Ishikawa (cell line): ENCODE data around the gene CNTNAP2.

Experiments
- CEBPB ChIP-seq: IDR thresholded peaks from 2 replicates; pipeline ENCODE4 v1.6.1; 2012
- CREB1 ChIP-seq: IDR thresholded peaks from 2 replicates; pipeline ENCODE4 v1.6.1; 2012; ENCODE audit warnings: low read depth
- EGR1 ChIP-seq: IDR thresholded peaks from 2 replicates; pipeline ENCODE4 v1.6.1; 2012
- EP300 ChIP-seq: IDR thresholded peaks from 2 replicates; pipeline ENCODE4 v1.6.1; 2012; ENCODE audit warnings: borderline replicate concordance
- FOXM1 ChIP-seq: IDR thresholded peaks from 2 replicates; pipeline ENCODE4 v1.6.1; 2012; ENCODE audit warnings: low read depth, borderline replicate concordance
- MAX ChIP-seq: IDR thresholded peaks from 2 replicates; pipeline ENCODE4 v1.6.1; 2012
- NFIC ChIP-seq: IDR thresholded peaks from 2 replicates; pipeline ENCODE4 v1.6.1; 2012
- RAD21 ChIP-seq: IDR thresholded peaks from 2 replicates; pipeline ENCODE4 v1.6.1; 2012; ENCODE audit warnings: low read depth
- REST ChIP-seq: IDR thresholded peaks from 2 replicates; pipeline ENCODE4 v1.6.1; 2012; ENCODE audit warnings: low read depth, mild to moderate bottlenecking
- TAF1 ChIP-seq: IDR thresholded peaks from 2 replicates; pipeline ENCODE4 v1.6.1; 2012; ENCODE audit warnings: low read depth, mild to moderate bottlenecking
- TCF12 ChIP-seq: IDR thresholded peaks from 2 replicates; pipeline ENCODE4 v1.6.1; 2012; ENCODE audit warnings: low read depth
- TEAD4 ChIP-seq: IDR thresholded peaks from 2 replicates; pipeline ENCODE4 v1.6.1; 2012
- USF1 ChIP-seq: IDR thresholded peaks from 2 replicates; pipeline ENCODE4 v1.6.1; 2012
- YY1 ChIP-seq: IDR thresholded peaks from 2 replicates; pipeline ENCODE4 v1.6.1; 2012; ENCODE audit warnings: low read depth
- ZBTB7A ChIP-seq: IDR thresholded peaks from 2 replicates; pipeline ENCODE4 v1.6.1; 2012; ENCODE audit warnings: low read depth

The CNTNAP2 gene

GRCh38 chr7:148155826-148156225, 2039.2 kb downstream of the CNTNAP2 start:
- TF ChIP-seq TEAD4 (no peak), TAF1 (no peak), RAD21 (no peak), ZBTB7A (no peak), TCF12 (no peak), CEBPB (no peak), REST (no peak), MAX (no peak), CREB1 (no peak), NFIC (no peak), EP300 (no peak), YY1 (no peak), FOXM1 (no peak), USF1 (no peak), EGR1 (no peak)

DNA sequence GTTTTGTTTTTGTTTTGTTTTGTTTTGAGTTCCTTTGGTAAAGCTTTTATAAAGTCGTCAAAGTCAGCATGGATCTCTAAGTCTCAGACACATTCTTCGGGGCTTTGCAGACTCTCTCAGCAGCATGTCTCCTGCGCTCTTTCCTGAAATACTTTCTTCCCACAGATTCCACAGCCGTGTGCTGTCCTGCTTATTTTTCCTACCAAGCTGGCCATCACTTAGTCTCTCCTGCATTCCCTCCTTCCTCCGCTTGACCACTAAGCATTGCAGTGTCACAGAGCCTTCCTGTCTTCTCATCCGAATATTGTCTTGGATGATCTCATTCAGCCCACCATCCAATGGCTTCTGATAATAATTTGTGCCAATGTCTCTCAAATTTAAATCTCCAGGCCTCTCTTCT, 2039.6 kb downstream of the CNTNAP2 start:
- TF ChIP-seq REST (no peak), TCF12 (no peak), TEAD4 (no peak), MAX (no peak), TAF1 (no peak), USF1 (no peak), ZBTB7A (no peak), NFIC (no peak), CREB1 (no peak), CEBPB (no peak), EGR1 (no peak)

- TF ChIP-seq RAD21 (no peak), REST (no peak), EGR1 (no peak), CREB1 (no peak), YY1 (no peak), EP300 (no peak), USF1 (no peak), CEBPB (no peak), TAF1 (no peak), TEAD4 (no peak), MAX (no peak), FOXM1 (no peak)
Measured at GRCh38 chr7:148159331-148159730, 2042.7 kb downstream of the CNTNAP2 start.

- TF ChIP-seq YY1 (no peak), EP300 (no peak), FOXM1 (no peak), CREB1 (no peak), TCF12 (no peak), MAX (no peak), NFIC (no peak), EGR1 (no peak), USF1 (no peak), ZBTB7A (no peak), REST (no peak), CEBPB (no peak)
Measured at GRCh38 chr7:148161776-148162175, 2045.2 kb downstream of the CNTNAP2 start.
